GM19395 (cell line): Measurements from ENCODE around the gene INCENP.
A peak's percentile ranks its signal among the peaks of the same experiment; 100 is the strongest.
"Not testable (repeated sequence)": the region's sequence is repeated elsewhere in the genome, so short reads cannot be mapped to it uniquely, and the experiment has no call there.

Experiments used
- ATAC-seq: cut with Tn5 transposase; IDR thresholded peaks from one replicate; pipeline ENCODE4 v1.9.1; 2021; ENCODE audit warnings: mild to moderate bottlenecking, moderate library complexity; ENCODE audit not compliant: unreplicated experiment

The INCENP gene

GRCh38 chr11:62123669-62124185, at the start of gene INCENP:
Gene INCENP (plus strand): TSS chr11:62124011. CDS start chr11:62128162, 4,151 bp downstream.
- ATAC-seq: peak; percentile 90

DNA sequence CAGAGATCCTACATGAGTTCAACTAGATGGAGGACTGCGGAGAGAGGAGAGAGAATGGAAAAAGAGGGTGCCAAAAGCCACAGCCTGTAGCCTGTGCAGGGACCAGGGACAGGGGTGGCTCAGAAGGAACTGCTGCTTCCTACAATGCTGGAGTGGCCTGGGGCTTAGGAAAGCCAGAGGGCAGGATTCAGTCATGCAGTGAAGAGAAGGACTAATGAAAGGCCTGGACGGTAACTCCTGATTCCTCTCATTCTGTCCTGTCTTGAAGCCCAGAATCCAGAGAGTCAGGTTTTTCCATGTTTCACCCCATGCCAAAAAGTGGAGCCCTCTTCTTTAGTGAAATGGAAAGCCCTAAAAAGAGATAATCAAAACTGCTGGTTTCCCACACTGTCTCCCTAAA, 48.4 kb upstream of the INCENP start:
- no peak for ATAC-seq

DNA sequence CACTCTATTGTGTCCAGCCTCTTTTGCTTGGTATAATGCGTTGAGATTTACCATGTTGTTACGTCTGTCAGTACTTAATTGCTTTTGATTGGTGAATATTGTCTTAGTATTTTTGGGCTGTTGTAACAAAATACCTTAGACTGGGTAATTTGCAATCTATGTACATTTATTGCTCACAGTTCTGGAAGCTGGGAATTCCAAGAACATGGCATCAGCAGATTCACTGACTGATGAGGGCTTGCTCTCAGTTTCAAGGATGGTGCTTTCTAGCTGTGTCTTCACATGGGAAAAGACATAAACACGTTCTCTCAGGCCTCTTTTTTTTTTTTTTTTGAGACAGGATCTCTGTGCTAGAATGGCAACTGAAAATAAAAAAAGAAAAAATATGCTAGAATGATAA, 46.7 kb upstream of the INCENP start:
- ATAC-seq: no peak

DNA sequence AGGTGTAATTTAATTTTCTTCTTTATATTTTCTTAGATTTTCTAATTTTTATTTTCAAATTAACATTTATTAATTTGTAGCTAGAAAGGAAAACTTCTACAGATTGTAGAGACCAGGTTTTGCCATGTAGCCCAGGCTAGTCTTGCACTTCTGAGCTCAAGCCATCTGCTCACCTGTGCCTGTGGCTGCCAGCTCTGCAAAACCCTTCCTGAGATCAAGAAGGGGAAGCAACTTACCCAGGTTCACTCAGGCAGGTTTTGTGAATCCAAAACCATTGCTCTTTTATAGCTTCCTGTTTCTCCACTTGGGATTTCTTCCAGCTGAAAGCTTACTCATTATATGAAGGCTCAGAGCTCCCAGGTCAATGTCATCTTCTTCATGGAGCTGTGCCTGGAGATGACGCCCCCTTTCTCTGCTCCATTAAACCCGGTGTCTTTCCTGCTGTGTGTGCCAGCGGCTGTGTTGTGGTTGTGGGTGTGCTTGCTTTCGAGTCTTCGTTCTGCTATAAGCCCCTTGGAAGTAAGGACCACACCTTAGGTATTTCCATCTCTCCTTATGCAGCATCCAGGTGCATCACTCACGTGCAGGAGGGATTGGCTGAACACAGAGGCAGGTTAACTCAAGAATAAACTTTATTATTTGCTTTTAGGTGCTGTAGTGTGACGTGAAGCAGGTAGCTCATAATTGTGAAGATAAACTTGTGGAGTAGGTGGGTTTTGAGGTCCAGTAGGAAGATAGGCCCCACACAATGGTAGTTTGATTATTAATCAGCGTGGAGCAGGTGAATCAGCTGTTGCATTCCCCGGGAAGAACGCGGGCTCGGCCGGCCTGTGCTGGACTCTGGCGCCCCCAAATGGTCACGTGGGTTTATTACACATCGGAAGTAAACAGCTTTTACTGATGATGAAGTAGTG, 42.2 kb upstream of the INCENP start:
- no peak for ATAC-seq

- no peak for ATAC-seq
Observed at GRCh38 chr11:62082292-62082657, 41.5 kb upstream of the INCENP start.

DNA sequence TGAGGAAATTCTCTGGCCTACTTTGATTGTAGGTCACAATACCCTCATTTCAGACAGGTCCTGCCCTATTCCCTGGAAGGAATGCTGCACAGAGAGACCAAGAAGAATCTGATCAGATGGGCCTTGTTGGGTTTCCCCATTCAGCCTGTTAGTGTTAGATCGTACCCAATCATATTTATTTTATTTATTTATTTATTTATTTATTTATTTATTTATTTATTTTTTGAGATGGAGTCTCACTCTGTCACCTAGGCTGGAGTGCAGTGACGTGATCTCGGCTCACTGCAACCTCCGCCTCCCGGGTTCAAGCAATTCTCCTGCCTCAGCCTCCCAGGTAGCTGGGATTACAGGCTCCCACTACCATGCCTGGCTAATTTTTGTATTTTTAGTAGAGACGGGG, 39.0 kb upstream of the INCENP start:
- not testable (repeated sequence) for ATAC-seq

DNA sequence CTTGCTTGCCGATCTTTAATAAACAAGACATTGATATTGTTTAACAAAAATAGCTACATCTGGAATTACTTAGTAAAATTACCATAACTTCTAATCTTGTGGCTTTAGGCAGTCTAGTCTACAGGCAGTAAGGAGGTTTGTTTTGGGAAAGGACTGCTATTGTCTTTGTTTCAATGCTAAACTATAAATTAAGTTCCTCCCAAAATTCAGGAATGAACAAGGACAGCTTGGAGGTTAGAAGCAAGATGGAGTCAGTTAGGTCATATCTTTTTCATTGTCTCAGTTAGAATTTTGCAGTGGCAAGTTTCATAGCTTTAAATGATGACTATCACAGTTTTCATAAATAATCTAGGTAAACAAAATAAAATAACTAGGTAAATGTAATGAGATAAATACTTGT, 36.1 kb upstream of the INCENP start:
- no peak for ATAC-seq

- no peak for ATAC-seq
Observed at GRCh38 chr11:62088331-62088933, 35.4 kb upstream of the INCENP start.

DNA sequence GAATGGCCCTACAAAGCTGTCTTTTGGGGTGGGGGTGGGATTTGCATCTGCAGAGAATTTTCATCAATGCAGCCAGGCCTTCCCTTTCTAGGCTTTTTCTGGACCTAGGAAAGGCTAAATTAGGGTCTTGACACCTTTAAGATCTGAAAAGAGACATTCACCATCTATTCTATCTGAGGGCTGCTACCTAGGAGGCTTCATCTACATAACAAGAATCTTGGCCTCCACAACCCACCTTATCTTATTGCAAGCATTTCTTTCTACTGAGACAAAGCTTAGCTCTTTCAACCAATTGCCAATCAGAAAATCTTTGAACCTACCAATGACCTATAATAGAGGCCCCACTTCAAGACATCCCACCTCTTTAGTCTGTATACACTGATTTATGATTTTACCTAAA, 20.7 kb upstream of the INCENP start:
- no peak for ATAC-seq

DNA sequence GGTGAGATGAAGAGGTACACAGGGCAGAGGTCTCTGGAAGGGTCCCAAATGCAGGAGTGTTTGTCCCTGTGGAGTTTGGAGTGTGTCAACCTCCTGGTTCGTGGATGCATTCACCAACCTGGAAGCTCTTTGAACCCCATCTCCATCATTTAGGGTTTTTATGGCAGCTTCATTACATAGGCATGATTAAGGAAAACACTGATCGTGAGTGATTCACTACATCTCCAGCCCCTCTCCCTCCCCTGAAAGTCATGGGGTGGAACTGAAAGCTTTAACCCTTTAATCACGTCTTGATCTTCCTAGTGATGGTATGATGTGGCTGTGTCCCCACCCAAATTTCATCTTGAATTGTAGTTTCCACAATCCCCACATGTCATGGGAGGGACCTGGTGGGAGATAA, 19.8 kb upstream of the INCENP start:
- ATAC-seq: no peak

DNA sequence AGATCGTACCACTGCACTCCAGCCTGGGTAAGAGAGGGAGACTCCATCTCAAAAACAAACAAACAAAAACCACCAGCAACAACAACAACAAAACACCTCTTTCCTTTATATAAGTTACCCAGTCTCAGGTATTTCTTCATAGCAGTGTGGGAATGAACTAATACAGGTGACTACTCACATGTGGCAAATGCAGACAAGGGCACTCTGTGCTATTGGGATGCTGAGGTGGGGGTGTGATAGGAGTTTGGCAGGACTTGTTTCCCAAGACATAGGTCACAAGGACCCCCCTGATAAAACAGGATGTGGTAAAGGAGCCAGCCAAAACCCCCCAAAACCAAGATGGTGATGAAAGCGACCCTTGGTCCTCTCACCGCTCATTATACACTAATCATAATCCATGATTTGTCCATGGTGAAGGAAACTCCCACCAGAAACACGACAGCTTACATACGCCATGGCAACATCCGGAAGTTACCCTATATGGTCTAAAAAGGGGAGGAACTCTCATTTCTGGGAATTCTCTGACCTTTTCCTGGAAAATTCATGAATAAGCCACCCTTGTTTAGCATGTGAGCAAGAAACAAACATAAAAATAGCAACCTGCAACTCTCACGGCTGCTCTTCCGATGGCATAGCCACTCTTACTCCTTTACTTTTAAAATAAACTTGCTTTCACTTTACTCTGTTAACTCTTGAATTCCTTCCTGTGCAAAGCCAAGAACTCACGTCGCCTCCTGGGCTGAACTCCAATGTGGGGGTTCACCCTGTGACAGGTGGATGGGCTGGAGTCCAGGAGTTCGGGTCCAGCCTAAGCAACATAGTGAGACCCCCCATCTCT, 18.8 kb upstream of the INCENP start:
- no peak for ATAC-seq

GRCh38 chr11:62105667-62106191, 18.1 kb upstream of the INCENP start:
- no peak for ATAC-seq

GRCh38 chr11:62108017-62108750, 15.6 kb upstream of the INCENP start:
- no peak for ATAC-seq

DNA sequence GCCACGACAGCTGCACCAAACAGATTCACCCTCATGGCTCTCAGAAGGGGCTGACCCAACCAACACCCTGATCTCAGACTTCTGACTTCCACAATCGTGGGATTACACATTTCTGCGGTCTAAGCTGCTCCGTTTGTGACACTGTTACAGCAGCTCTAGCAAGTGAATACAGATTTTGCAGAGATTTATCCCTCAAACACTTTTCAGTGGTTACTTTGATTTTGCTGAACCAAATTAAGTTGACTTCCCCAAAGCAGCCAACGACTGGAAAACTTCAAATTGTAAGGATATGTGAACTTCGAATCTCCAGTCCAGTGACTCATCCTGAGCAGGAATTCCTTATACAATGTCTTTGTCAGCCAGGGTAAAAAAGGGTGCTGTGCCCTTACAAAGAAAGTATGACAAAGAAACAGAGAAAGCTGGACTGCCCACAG, 14.8 kb upstream of the INCENP start:
- ATAC-seq: no peak

GRCh38 chr11:62115085-62115694, 8.6 kb upstream of the INCENP start:
- ATAC-seq: no peak

DNA sequence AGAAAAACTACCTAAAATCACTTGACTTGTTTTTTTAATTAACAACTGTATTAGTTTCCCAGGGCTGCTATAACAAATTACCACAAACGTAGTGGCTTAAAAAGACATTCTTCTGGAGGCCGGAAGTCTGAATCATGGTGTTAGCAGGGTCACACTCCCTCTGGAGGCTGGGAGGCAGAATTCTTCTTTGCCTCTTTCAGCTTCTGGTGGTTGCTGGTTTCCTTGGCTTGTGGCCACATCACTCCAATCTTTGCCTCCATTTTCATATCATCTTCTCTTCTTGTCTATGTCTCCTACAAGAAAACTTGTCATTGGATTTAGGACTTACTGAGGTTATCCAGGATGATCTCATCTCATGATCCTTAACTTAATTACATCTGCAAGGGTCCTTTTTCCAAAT, 7.4 kb upstream of the INCENP start:
- no peak for ATAC-seq

GRCh38 chr11:62119569-62119968, 4.2 kb upstream of the INCENP start:
- ATAC-seq: no peak

DNA sequence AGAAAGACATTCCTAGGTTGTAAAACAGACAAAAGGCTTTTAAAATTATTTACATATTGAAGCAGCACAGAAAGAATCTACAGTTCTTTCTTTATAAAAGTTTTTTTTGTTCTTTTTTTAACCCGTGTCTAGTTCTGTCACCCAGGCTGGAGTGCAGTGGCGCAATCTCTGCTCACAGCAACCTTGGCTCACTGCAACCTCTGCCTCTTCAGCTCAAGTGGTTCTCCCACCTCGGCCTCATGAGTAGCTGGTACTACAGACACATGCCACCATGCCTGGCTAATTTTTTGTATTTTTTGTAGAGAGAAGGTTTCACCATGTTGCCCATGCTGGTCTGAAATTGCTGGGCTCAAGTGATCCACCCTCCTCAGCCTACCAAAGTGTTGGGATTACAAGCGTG, 3.8 kb upstream of the INCENP start:
- ATAC-seq: no peak

DNA sequence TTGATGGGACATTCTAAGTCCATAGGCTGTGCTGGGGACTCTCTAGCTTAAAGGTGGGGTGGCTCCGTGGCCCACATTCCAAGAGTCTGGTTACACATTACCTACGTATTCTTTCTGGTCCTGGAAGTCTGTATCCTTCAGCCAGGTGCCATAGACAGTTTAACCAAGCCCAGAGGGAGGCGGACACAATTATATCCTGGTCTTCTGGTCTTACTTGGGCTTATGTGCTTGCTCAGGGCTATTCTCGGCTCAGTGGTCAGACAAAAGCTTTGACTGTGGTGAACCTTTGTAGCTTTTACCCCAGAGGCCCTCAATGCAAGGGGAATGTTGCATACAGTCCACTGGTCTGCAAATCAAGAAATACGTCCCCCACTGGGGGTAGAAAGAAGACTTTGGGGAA, 3.4 kb upstream of the INCENP start:
- ATAC-seq: no peak

- no peak for ATAC-seq
Observed at GRCh38 chr11:62122076-62122475, 1.7 kb upstream of the INCENP start.
